HepG2 (cell line): ENCODE results near the gene SLCO4A1. TPM values are rescaled to one million over a fixed set of nuclear protein-coding genes. Genes with fewer than 3 reads are reported as not detected.

Experiments
- DMAP1 ChIP-seq: IDR thresholded peaks from 2 replicates; pipeline ENCODE4 v1.6.1; 2016
- ETV6 ChIP-seq: sonication (generic); formaldehyde crosslinking; conservative IDR thresholded peaks from 2 replicates; pipeline ENCODE4 v1.4.0; 2020; ENCODE audit warnings: missing genetic modification reagents
- GTF3A ChIP-seq: sonication (generic); formaldehyde crosslinking; conservative IDR thresholded peaks from 2 replicates; pipeline ENCODE4 v1.4.0; 2020; ENCODE audit warnings: mild to moderate bottlenecking, missing genetic modification reagents
- HDAC6 ChIP-seq: fragments of 200-600 bp; sonication (generic); IDR thresholded peaks from 2 replicates; pipeline ENCODE4 v1.7.0; 2017; ENCODE audit warnings: mild to moderate bottlenecking, antibody characterized with exemption, low read length, low read depth
- IKZF1 ChIP-seq: fragments of 450-650 bp; IDR thresholded peaks from 2 replicates; pipeline ENCODE4 v1.7.1; 2016
- KDM5A ChIP-seq: fragments of 200-600 bp; sonication (generic); IDR thresholded peaks from 2 replicates; pipeline ENCODE4 v1.7.0; 2018; ENCODE audit warnings: antibody characterized with exemption, mild to moderate bottlenecking, low read length, borderline replicate concordance
- KLF9 ChIP-seq: IDR thresholded peaks from 2 replicates; pipeline ENCODE4 v1.6.1; 2016; ENCODE audit warnings: low read depth
- MATR3 ChIP-seq: sonication (generic); formaldehyde crosslinking; IDR thresholded peaks from 2 replicates; pipeline ENCODE4 v1.4.0; 2020; ENCODE audit warnings: missing genetic modification reagents
- PCBP1 ChIP-seq: fragments of 200-400 bp; formaldehyde crosslinking; IDR thresholded peaks from 2 replicates; pipeline ENCODE4 v1.6.1; 2017; ENCODE audit warnings: mild to moderate bottlenecking, low read depth, low read length, borderline replicate concordance
- RELA ChIP-seq: sonication (generic); formaldehyde crosslinking; IDR thresholded peaks from 2 replicates; pipeline ENCODE4 v1.4.0; 2020; ENCODE audit warnings: missing genetic modification reagents
- SOX5 ChIP-seq: IDR thresholded peaks from 2 replicates; pipeline ENCODE4 v1.6.1; 2016; ENCODE audit warnings: borderline replicate concordance
- SP2 ChIP-seq: sonication (generic); formaldehyde crosslinking; IDR thresholded peaks from 2 replicates; pipeline ENCODE4 v1.5.1; 2020; ENCODE audit warnings: mild to moderate bottlenecking, missing genetic modification reagents
- TEAD3 ChIP-seq: optimal IDR thresholded peaks from 2 replicates; pipeline ENCODE3; 2016; ENCODE audit warnings: borderline replicate concordance
- ZBTB3 ChIP-seq: sonication (generic); formaldehyde crosslinking; IDR thresholded peaks from 2 replicates; pipeline ENCODE4 v1.4.0; 2020; ENCODE audit warnings: low read depth, mild to moderate bottlenecking, moderate library complexity, missing genetic modification reagents, borderline replicate concordance
- ZKSCAN8 ChIP-seq: IDR thresholded peaks from 2 replicates; pipeline ENCODE4 v1.6.1; 2016; ENCODE audit warnings: borderline replicate concordance, missing genetic modification reagents, missing compliant biosample characterization
- ZNF317 ChIP-seq: sonication (generic); formaldehyde crosslinking; IDR thresholded peaks from 2 replicates; pipeline ENCODE4 v1.5.0; 2020; ENCODE audit warnings: mild to moderate bottlenecking, missing genetic modification reagents
- ZNF383 ChIP-seq: sonication (generic); formaldehyde crosslinking; IDR thresholded peaks from 2 replicates; pipeline ENCODE4 v1.4.0; 2020; ENCODE audit warnings: missing genetic modification reagents, mild to moderate bottlenecking, borderline replicate concordance
- ZNF446 ChIP-seq: sonication (generic); formaldehyde crosslinking; IDR thresholded peaks from 2 replicates; pipeline ENCODE4 v1.5.0; 2020; ENCODE audit warnings: mild to moderate bottlenecking, missing genetic modification reagents
- ZNF564 ChIP-seq: sonication (generic); formaldehyde crosslinking; IDR thresholded peaks from 2 replicates; pipeline ENCODE4 v1.8.1; 2023; ENCODE audit warnings: mild to moderate bottlenecking, missing genetic modification reagents
- polyA plus RNA-seq, 8 experiments: library from polyadenylated mRNA; depleted of rRNA in 3 of 8; stranded (reverse) in 7 of 8; unstranded in 1 of 8; fragments of >200 nt; fragmentation: Illumina TruSeq in 4 of 8; extraction: Trizol in 4 of 8; gene quantifications; 2 replicates each; pipeline versions ENCODE4 v1.2.1 to v1.2.3, GENCODE V29; 2011 to 2016; ENCODE audit warnings: low read depth in 4 of 8, missing spikeins in 1 of 8, mixed read lengths in 1 of 8; ENCODE audit not compliant: insufficient read depth in 1 of 8
- total RNA-seq, 5 experiments: library from RNA; depleted of rRNA; stranded (reverse); fragments of >200 nt; fragmentation: Illumina TruSeq; extraction: Trizol; gene quantifications; 2 replicates each; pipeline ENCODE4 v1.2.3, GENCODE V29; 2016; ENCODE audit warnings: low read depth in 1 of 5
- TF ChIP-seq, protein P1 (sequence below): sonication (generic); formaldehyde crosslinking; IDR thresholded peaks from 2 replicates; pipeline ENCODE4 v1.4.0; 2020; ENCODE audit warnings: missing genetic modification reagents, borderline replicate concordance
- TF ChIP-seq, protein P2 (sequence below): sonication (generic); formaldehyde crosslinking; conservative IDR thresholded peaks from 2 replicates; pipeline ENCODE4 v1.4.0; 2020; ENCODE audit warnings: missing genetic modification reagents
- TF ChIP-seq, protein P3 (sequence below): sonication (generic); formaldehyde crosslinking; IDR thresholded peaks from 2 replicates; pipeline ENCODE4 v1.4.0; 2020; ENCODE audit warnings: mild to moderate bottlenecking, low read depth, missing genetic modification reagents
- TF ChIP-seq, protein P4 (sequence below): IDR thresholded peaks from 2 replicates; pipeline ENCODE4 v1.6.1; 2016; ENCODE audit warnings: missing compliant biosample characterization, missing genetic modification reagents, borderline replicate concordance

SLCO4A1 gene
- total and polyA plus RNA-seq, 2 of the 13 experiments (the other 11 are each of a cell fraction or from before 2014, with no cell fraction given): 55.5 to 112 TPM

DNA sequence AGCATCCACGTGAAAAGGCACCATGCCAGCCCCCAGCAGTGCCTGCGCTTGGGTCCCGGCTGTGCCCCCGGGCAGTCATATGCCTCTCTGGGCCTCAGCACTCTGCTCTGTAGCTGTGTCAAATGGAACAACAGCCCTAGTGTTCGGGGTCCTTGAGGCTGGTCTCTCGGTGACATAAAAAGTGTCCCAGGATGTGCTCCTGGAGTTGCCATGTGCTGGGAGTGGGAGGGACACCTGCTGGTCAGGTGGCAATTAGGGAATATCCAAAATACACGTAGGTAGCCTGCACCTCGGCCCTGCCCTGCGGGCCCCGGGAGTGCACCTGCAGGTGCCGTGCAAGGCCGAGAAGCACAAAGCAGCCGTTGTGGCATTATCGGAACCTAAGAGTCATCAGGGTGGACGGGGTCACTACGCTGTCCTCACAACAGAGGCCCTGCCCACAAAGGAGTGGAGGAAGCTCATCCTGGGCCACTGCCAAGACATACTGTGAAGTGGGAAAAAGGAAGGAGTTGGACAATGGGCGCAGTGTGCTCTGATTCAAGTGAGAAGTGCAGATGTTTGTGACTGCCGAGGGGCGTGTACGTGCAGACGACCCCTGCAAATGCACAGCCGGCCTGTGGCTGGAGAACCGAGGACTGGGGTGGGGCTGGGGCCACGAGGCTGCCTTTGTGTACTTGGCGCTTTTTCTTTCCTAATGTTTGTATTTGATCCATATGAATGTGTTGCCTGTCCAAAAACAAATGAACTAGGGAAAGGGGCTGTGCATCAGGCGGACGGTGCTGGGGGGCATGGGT is 24.6 kb downstream of the SLCO4A1 start (continued):
- TF ChIP-seq RELA (CRISPR knock-in tag) (no peak), DMAP1 (CRISPR knock-in tag) (peak; percentile 90), HDAC6 (no peak), SP2 (CRISPR knock-in tag) (peak; percentile 40; the same call in 1 of the 2 replicates), SOX5 (CRISPR knock-in tag) (peak; percentile 98), IKZF1 (no peak), ZNF383 (CRISPR knock-in tag) (peak; percentile 95; the same call in 1 of the 2 replicates), KLF9 (CRISPR knock-in tag) (peak; percentile 82; the same call in 1 of the 2 replicates), ZNF446 (CRISPR knock-in tag) (no peak), ZNF564 (CRISPR knock-in tag) (peak; percentile 92), KDM5A (no peak), ZBTB3 (0 out of 2 replicates have a peak, but pooled peaks have one; percentile 15), ZNF317 (CRISPR knock-in tag) (peak; percentile 54; the same call in 1 of the 2 replicates), ZKSCAN8 (CRISPR knock-in tag) (peak; percentile 94; the same call in 1 of the 2 replicates), MATR3 (CRISPR knock-in tag) (no peak), PCBP1 (no peak), ETV6 (CRISPR knock-in tag) (0 out of 2 replicates have a peak, but pooled peaks have one; percentile 33), GTF3A (no peak), TEAD3 (peak; percentile 76)
- TF ChIP-seq, protein P1, sequence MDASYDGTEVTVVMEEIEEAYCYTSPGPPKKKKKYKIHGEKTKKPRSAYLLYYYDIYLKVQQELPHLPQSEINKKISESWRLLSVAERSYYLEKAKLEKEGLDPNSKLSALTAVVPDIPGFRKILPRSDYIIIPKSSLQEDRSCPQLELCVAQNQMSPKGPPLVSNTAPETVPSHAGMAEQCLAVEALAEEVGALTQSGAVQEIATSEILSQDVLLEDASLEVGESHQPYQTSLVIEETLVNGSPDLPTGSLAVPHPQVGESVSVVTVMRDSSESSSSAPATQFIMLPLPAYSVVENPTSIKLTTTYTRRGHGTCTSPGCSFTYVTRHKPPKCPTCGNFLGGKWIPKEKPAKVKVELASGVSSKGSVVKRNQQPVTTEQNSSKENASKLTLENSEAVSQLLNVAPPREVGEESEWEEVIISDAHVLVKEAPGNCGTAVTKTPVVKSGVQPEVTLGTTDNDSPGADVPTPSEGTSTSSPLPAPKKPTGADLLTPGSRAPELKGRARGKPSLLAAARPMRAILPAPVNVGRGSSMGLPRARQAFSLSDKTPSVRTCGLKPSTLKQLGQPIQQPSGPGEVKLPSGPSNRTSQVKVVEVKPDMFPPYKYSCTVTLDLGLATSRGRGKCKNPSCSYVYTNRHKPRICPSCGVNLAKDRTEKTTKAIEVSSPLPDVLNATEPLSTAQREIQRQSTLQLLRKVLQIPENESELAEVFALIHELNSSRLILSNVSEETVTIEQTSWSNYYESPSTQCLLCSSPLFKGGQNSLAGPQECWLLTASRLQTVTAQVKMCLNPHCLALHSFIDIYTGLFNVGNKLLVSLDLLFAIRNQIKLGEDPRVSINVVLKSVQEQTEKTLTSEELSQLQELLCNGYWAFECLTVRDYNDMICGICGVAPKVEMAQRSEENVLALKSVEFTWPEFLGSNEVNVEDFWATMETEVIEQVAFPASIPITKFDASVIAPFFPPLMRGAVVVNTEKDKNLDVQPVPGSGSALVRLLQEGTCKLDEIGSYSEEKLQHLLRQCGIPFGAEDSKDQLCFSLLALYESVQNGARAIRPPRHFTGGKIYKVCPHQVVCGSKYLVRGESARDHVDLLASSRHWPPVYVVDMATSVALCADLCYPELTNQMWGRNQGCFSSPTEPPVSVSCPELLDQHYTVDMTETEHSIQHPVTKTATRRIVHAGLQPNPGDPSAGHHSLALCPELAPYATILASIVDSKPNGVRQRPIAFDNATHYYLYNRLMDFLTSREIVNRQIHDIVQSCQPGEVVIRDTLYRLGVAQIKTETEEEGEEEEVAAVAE: no peak
- TF ChIP-seq, protein P2, sequence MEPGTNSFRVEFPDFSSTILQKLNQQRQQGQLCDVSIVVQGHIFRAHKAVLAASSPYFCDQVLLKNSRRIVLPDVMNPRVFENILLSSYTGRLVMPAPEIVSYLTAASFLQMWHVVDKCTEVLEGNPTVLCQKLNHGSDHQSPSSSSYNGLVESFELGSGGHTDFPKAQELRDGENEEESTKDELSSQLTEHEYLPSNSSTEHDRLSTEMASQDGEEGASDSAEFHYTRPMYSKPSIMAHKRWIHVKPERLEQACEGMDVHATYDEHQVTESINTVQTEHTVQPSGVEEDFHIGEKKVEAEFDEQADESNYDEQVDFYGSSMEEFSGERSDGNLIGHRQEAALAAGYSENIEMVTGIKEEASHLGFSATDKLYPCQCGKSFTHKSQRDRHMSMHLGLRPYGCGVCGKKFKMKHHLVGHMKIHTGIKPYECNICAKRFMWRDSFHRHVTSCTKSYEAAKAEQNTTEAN: peak; percentile 98
- TF ChIP-seq, protein P3, sequence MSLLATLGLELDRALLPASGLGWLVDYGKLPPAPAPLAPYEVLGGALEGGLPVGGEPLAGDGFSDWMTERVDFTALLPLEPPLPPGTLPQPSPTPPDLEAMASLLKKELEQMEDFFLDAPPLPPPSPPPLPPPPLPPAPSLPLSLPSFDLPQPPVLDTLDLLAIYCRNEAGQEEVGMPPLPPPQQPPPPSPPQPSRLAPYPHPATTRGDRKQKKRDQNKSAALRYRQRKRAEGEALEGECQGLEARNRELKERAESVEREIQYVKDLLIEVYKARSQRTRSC (CRISPR knock-in tag): no peak
- TF ChIP-seq, protein P4, sequence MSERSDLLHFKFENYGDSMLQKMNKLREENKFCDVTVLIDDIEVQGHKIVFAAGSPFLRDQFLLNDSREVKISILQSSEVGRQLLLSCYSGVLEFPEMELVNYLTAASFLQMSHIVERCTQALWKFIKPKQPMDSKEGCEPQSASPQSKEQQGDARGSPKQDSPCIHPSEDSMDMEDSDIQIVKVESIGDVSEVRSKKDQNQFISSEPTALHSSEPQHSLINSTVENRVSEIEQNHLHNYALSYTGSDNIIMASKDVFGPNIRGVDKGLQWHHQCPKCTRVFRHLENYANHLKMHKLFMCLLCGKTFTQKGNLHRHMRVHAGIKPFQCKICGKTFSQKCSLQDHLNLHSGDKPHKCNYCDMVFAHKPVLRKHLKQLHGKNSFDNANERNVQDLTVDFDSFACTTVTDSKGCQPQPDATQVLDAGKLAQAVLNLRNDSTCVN (CRISPR knock-in tag): no peak; the same call in 1 of the 2 replicates
